Kidney (tissue), 14 donors: Measurements from ENCODE around the gene SPECC1L. TPM values are rescaled to one million over a fixed set of nuclear protein-coding genes. Genes with fewer than 3 reads are reported as not detected.
A peak's percentile ranks its signal among the peaks of the same experiment; 100 is the strongest.

Experiments used
- DNase-seq, 5 donors: peaks; one replicate each; pipeline ENCODE4 v3.0.0-alpha.2; 2013 to 2020
- FAIRE-seq: peaks from 2 replicates; lab custom pipeline; 2012; peaks lifted over from hg19 to GRCh38; lab: Jason Lieb, UNC
- H3K27ac ChIP-seq, 2 donors: one replicate each; pipeline ENCODE4 v1.7.0; 2013; ENCODE audit warnings: low read depth in 2 of 2, low read length in 2 of 2, inconsistent platforms in 1 of 2
- H3K27me3 ChIP-seq: one replicate; pipeline ENCODE4 v1.7.1; 2013; ENCODE audit warnings: low read length, inconsistent platforms; ENCODE audit not compliant: control insufficient read depth, insufficient read depth
- H3K36me3 ChIP-seq, 3 donors: one replicate each; pipeline versions ENCODE4 v1.7.0 to v1.7.1; 2013; ENCODE audit warnings: low read length in 3 of 3, control low read depth in 1 of 3, inconsistent platforms in 1 of 3; ENCODE audit not compliant: insufficient read depth in 3 of 3, control insufficient read depth in 2 of 3
- H3K4me1 ChIP-seq, 3 donors: one replicate each; pipeline versions ENCODE4 v1.7.0 to v1.7.1; 2013; ENCODE audit warnings: low read length in 3 of 3, inconsistent platforms in 1 of 3, low read depth in 1 of 3; ENCODE audit not compliant: control insufficient read depth in 2 of 3, insufficient read depth in 2 of 3
- H3K4me3 ChIP-seq, 3 donors: one replicate each; pipeline versions ENCODE4 v1.7.0 to v1.8.1; 2013; ENCODE audit warnings: low read length in 3 of 3, control low read depth in 1 of 3, inconsistent platforms in 1 of 3
- H3K9ac ChIP-seq, 3 donors: one replicate each; pipeline versions ENCODE4 v1.7.0 to v1.7.1; 2013; ENCODE audit warnings: low read length in 3 of 3, control low read depth in 1 of 3, inconsistent platforms in 1 of 3
- H3K9me3 ChIP-seq, 3 donors: one replicate each; pipeline versions ENCODE4 v1.7.0 to v1.7.1; 2013; ENCODE audit warnings: low read length in 3 of 3, control low read depth in 1 of 3, inconsistent platforms in 1 of 3; ENCODE audit not compliant: control insufficient read depth in 2 of 3, insufficient read depth in 1 of 3
- CTCF ChIP-seq: IDR thresholded peaks from 3 replicates; pipeline ENCODE4 v1.5.1; 2012; ENCODE audit warnings: mild to moderate bottlenecking, moderate library complexity, borderline replicate concordance; ENCODE audit not compliant: insufficient read depth; ENCODE audit errors: extremely low read depth
- intact Hi-C: fragments of 100-400 bp; cut with DNase I; formaldehyde crosslinking; loops from one replicate; pipeline ENCODE4 v1.11.1; 2022
- polyA plus RNA-seq: library from polyadenylated mRNA; stranded (reverse); fragments of 350-450 nt; fragmentation: Illumina TruSeq; extraction: RNeasy Lipid Tissue Mini Kit (QIAGEN cat#74804); gene quantifications from one replicate; pipeline ENCODE4 v1.2.3, GENCODE V29; 2014; ENCODE audit warnings: low read depth, low replicate concordance; ENCODE audit not compliant: insufficient read depth
- total RNA-seq: library from RNA; stranded (reverse); fragmentation: NEBNext Ultra II Directional; extraction: Animal tissue kit (Norgen Biotek cat#: 25700); gene quantifications from one replicate; pipeline ENCODE4 v1.2.1, GENCODE V29; 2021
- donor health status: control.
- donor health status: control.
- donor health status: control.
- donor health status: control.
- donor health status: control.
- donor health status: DM: yes; HTN: yes; CAD: no.
- donor health status: Normal renal cell carcinoma (clear cell type).

The SPECC1L gene
- total and polyA plus RNA-seq, 2 donors from 2014 or later: 11.1 to 65.8 TPM

GRCh38 chr22:24421428-24421931 lies 150.8 kb downstream of the SPECC1L start:
- H3K4me3 ChIP-seq: no peak overlapping the region
- TF ChIP-seq CTCF: peak; percentile 25
- H3K4me1 ChIP-seq: peaks cover 0 to 11% (median 0%) of the 10 kb centered on the region in 3 donors
- peaks cover 3% of the 10 kb centered on the region for H3K27me3 ChIP-seq
- no peak for FAIRE-seq
- no peaks in the 10 kb centered on the region for H3K36me3 ChIP-seq
- H3K9ac ChIP-seq: no peak overlapping the region
- H3K27ac ChIP-seq: no peak overlapping the region
- DNase-seq: peak in 1 of 5 donors; percentile 54
- H3K9me3 ChIP-seq: no peaks in the 10 kb centered on the region
- intact Hi-C loops: loop anchor here (10.0 kb wide), 1 partner anchor 83 kb away; no protein-coding TSS in a partner anchor

GRCh38 chr22:24422102-24422665 lies 151.6 kb downstream of the SPECC1L start:
- DNase-seq: peak in 1 of 5 donors; percentile 45
- Histone ChIP-seq H3K9ac (no peak overlapping the region), H3K36me3 (no peaks in the 10 kb centered on the region), H3K27me3 (peaks cover 3% of the 10 kb centered on the region), H3K9me3 (no peaks in the 10 kb centered on the region), H3K27ac (no peak overlapping the region), H3K4me3 (no peak overlapping the region), H3K4me1 (peaks cover 0 to 11% (median 0%) of the 10 kb centered on the region in 3 donors)
- no peak for TF ChIP-seq CTCF
- intact Hi-C loops: loop anchor here (10.0 kb wide), 1 partner anchor 83 kb away; no protein-coding TSS in a partner anchor
- FAIRE-seq: no peak

DNA sequence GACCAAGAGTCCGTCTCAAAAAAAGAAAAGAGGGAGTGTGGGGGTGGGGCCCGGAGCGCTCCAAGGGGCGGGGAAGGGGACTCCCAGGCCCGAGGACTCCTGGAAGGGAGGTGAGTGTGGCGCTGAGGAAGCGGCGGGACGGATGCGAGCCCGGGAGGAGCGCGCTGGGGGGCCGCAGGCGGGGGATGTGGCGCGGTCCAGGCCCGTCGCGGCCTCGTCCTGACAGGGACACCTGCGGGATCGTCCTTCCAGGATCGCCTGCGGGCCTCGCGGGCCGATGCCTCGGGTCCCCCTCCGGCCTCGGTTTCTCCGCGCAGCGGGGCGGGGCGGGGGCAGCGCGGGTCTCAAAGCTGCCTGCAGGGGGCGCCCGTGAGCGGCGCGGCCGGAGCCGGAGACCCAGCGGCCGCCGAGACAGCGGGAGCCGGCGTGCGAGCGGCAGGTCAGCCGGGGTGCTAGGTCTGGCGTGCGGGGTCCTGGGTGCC lies 152.9 kb downstream of the SPECC1L start:
- Histone ChIP-seq H3K36me3 (no peaks in the 10 kb centered on the region), H3K4me3 (peak overlapping the region in 1 of 3 donors; percentile 32), H3K9me3 (no peaks in the 10 kb centered on the region), H3K27me3 (peaks cover 3% of the 10 kb centered on the region), H3K9ac (no peak overlapping the region), H3K4me1 (peaks cover 0 to 11% (median 0%) of the 10 kb centered on the region in 3 donors), H3K27ac (no peak overlapping the region)
- intact Hi-C loops: loop anchor here (10.0 kb wide), 1 partner anchor 81 kb away; no protein-coding TSS in a partner anchor
- peak; percentile 79 for TF ChIP-seq CTCF
- FAIRE-seq (no peak), DNase-seq (peak in 4 of 5 donors; percentile 46 to 73 (median 60))
